LNCAP (cell line): Measurements from ENCODE around the gene RIPPLY2.

ENCODE experiments used
- CTCF ChIP-seq: fragments of 450-650 bp; IDR thresholded peaks from 2 replicates; pipeline ENCODE4 v1.5.1; 2017; ENCODE audit warnings: mild to moderate bottlenecking

The RIPPLY2 gene

GRCh38 chr6:83875843-83876242 is 22.7 kb downstream of the RIPPLY2 start:
- no peak for TF ChIP-seq CTCF

- TF ChIP-seq CTCF: no peak
These were observed 25.9 kb downstream of the RIPPLY2 start for GRCh38 chr6:83878902-83879644.

GRCh38 chr6:83879746-83880145 is 26.6 kb downstream of the RIPPLY2 start:
- no peak for TF ChIP-seq CTCF

- no peak for TF ChIP-seq CTCF
These were observed 30.1 kb downstream of the RIPPLY2 start for GRCh38 chr6:83883240-83883639.

- peak; percentile 72 for TF ChIP-seq CTCF
These were observed 31.4 kb downstream of the RIPPLY2 start for GRCh38 chr6:83884523-83884922.

GRCh38 chr6:83885984-83886383 is 32.8 kb downstream of the RIPPLY2 start:
- no peak for TF ChIP-seq CTCF

GRCh38 chr6:83889621-83890020 is 36.5 kb downstream of the RIPPLY2 start:
- TF ChIP-seq CTCF: no peak

GRCh38 chr6:83890520-83890919 is 37.4 kb downstream of the RIPPLY2 start:
- no peak for TF ChIP-seq CTCF
